GM21786 (cell line): ENCODE data around the gene CADPS2.
A peak's percentile ranks its signal among the peaks of the same experiment; 100 is the strongest.
"Not testable (repeated sequence)": the region's sequence is repeated elsewhere in the genome, so short reads cannot be mapped to it uniquely, and the experiment has no call there.

Experiments
- ATAC-seq: cut with Tn5 transposase; IDR thresholded peaks from one replicate; pipeline ENCODE4 v1.9.1; 2021; ENCODE audit not compliant: unreplicated experiment

CADPS2 gene

GRCh38 chr7:122302761-122303530, 583.3 kb downstream of the CADPS2 start:
- ATAC-seq = no peak

DNA sequence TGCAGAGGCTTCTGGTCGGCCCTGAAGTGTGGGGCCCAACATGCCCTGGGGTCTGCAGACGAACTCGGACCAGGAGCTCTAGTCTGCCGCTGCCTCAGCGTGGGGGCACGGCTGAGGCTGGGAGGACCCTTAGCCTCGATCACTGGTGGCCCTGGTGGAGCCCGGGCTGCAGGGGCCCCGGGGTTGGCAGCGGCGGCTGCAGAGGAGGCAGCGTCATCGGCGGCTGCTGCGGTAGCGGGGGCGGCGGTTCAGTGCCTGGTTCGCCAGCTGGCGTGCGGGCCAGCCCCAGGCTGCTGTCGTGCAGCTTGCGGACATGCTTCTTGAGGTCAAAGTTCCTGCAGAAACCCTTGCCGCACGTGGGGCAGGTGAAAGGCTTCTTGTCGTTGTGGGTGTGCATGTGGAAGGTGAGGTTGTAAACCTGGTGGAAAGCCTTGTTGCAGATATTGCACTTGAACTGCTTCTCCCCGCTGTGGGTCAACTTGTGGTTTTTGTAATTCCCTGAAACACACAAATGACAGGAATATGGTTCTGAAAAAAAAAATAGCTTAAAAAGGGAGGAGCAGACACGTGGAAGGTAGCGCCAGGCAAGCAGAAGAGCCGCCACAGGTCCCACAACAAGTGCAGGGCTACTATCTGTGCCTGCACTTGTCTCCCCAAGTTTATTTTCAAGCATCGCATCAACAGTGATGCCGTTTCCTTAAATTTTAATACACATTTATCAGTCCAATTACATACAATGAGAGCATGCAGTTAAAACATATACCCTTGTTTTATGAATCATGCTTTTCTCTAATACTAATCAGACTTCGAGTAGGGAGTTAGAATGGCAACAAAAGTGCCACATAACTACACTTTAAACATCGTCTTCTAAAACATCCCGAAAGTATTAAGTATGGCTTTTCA, 584.2 kb downstream of the CADPS2 start:
- ATAC-seq = no peak

- no peak for ATAC-seq
Measured at GRCh38 chr7:122300956-122301833, 585.1 kb downstream of the CADPS2 start.

DNA sequence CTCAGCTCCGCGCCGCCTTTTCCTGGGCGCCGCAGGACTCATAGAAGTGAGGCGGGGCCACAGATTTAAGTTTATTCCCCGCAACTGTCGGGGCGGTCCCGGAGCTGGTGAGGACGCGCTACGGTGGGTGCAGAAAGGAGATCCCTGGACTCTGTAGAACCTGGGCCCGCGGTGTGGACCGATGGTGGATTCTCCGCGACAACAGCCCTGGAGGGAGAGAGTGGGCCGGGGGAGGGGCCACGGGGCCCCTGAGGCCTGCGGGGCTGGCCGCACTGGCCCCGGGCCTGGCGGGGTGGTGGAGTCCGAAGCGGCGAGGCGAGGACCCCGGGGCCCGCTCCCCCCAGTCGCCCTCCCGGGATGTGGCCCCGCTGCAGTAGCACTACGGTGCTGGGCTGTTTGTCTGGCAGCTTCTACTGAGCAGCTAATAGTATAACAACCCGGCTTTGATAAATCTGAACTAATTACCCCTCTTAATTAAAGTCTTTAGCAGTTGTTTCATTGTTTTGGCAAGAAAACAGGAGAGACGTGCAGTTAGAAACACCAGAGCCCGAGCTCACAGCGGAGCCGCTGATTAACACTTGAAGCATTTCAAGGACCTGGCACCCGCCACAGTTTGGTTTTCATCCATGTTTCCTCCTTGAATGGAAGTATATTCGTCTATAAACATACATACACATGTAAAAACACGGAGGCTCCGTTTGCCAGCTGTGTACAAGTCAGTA, 585.9 kb downstream of the CADPS2 start:
- no peak for ATAC-seq

DNA sequence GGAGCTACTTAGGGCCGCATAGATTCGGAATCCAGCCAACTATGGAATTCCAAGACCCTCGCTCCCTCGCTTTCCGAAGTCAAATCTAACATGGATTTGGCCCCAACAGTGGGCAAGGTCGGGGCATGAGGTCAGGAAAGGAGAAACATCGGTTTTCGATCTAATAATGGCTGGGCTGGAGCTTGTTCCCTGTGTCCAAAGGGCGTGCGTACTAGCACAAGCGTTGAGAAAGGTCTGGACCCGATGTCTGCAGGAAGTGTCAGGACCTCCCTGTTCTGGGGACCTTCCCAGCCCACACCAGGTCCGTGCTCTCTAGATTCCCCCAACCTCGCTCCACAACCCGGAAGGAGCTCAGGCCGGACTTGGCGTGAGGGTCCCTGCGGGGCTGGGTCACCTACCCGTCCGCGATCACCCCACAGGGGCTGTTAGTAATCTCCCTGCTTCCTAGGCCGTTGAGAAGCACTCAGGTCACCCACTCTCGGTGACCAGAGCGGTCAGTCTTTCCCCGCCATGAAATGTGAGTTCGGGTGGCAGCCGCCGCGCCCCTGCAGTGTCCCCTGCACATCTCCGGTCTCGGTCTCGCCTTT, 586.5 kb downstream of the CADPS2 start:
- no peak for ATAC-seq

GRCh38 chr7:122298618-122299017, 587.6 kb downstream of the CADPS2 start:
- ATAC-seq = no peak

GRCh38 chr7:122298131-122298530, 588.1 kb downstream of the CADPS2 start:
- ATAC-seq = no peak

- no peak for ATAC-seq
Measured at GRCh38 chr7:122291189-122291588, 595.1 kb downstream of the CADPS2 start.

- ATAC-seq = no peak
Measured at GRCh38 chr7:122290476-122290875, 595.8 kb downstream of the CADPS2 start.

DNA sequence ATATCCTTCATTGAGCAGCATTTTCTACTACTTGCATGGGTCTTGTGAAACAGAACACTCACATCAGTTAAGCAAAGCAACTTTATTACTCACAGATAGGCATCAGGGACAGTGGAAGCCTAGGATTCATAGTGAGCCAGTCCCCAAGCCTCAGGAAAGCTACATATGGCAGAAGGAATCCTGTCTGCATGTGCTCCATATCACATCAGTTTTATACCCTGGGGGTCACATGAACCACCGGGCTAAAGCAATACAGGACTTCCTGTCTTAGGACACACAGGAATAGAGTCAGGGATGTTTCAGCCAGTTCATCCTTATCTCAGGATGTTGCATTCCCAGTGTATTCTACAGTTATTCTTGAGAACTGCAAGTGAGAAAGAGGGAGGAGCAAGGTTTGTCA, 596.8 kb downstream of the CADPS2 start:
- no peak for ATAC-seq

DNA sequence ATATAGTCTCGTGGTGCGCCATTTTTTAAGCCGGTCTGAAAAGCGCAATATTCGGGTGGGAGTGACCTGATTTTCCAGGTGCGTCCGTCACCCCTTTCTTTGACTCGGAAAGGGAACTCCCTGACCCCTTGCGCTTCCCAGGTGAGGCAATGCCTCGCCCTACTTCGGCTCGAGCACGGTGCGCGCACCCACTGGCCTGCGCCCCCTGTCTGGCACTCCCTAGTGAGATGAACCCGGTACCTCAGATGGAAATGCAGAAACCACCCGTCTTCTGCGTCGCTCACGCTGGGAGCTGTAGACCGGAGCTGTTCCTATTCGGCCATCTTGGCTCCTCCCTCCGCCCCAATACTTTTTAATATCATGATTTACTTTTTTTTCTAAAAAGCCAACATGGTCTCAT, 601.7 kb downstream of the CADPS2 start:
- ATAC-seq = not testable (repeated sequence)

- peak; percentile 43 for ATAC-seq
Measured at GRCh38 chr7:122273117-122273516, 613.1 kb downstream of the CADPS2 start.

DNA sequence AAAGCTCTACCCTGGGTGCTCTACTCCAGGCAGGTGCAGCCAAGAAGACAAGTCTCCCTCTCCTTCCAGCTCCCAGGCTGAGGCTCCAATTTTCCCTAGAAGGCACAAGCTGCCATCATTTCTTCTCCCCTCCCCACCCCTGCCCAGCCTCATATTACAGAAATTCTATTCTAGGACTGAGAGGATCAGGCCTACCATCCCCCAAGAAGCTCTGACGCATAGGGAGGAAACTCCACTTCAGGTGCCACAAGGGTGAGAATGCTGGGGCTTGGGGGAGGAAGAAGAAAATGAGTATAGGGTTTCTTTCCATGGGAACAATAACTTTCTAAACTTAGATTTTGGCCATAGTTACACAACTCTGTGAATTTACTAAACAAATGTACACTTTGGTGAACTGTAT, 617.0 kb downstream of the CADPS2 start:
- ATAC-seq = no peak
